ENCODE results near the gene GSTM3. TPM values are rescaled to one million over a fixed set of nuclear protein-coding genes. Genes with fewer than 3 reads are reported as not detected.

GSTM3 gene
- total RNA-seq, 1 experiment from 2014 or later: 2.2 TPM

DNA sequence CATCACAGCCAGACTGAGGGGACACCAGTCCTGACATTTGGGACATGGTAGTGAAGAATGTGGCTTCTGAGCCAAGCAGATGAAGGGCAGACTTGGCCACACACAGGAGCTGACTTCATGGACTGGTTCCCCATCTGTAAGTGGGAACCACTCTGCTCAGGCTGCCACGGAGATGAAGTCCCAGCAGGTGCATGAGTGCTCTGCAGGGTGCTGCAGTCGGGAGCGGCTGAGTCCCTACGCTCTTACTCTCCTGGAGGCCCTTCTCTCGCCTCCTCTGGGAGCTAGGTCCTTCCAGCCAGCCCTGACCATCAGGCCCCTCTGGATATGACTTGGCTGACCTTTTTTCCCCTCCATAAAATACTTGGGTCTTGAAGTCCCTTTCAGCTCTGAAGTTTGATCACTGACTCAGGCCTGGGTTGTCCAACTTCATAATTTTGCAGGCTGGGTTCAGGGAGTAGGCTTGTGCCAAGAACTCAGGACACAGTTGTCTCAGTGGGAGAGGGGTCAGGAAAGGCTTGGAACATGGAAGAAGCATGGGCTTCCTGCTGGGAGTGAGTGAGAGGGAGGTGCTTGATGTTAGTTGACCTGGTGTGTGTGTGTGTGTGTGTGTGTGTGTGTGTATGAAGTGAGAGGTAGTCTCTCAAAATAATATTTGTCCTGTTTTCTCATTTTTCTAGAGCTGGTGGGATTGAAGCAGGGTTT is 43.9 kb upstream of the GSTM3 start:
- Mint-ChIP-seq H3K9me3 (peaks cover 21% of the 10 kb centered on the region), H3K36me3 (peaks cover 11% of the 10 kb centered on the region), H3K27ac (no peak overlapping the region), H3K4me3 (no peak overlapping the region), H3K4me1 (peaks cover 21% of the 10 kb centered on the region), H3K27me3 (ENCODE audit: low read depth) (peaks cover 2% of the 10 kb centered on the region; the same call in 1 of the 2 replicates)
- ATAC-seq (no peak), DNase-seq (ENCODE audit: low spot score) (no peak)
- ChIA-PET CTCF (interaction anchor here (1.0 to 17.4 kb wide), 3 partner anchors 138 to 245 kb away, joined by 3 to 341 read pairs (median 4); partner anchors contain the start of gene AHCYL1), POLR2A (no interaction called here)
- no peak for TF ChIP-seq NFATC4 (CRISPR knock-in tag; IDR thresholded peaks at IDR 0.05)
- no peak for TF ChIP-seq NR3C1 (CRISPR knock-in tag; conservative IDR thresholded peaks at IDR 0.05; ENCODE audit: low read depth)
- TF ChIP-seq NR1H2 (CRISPR knock-in tag; IDR thresholded peaks at IDR 0.05): no peak
- TF ChIP-seq, protein P1, sequence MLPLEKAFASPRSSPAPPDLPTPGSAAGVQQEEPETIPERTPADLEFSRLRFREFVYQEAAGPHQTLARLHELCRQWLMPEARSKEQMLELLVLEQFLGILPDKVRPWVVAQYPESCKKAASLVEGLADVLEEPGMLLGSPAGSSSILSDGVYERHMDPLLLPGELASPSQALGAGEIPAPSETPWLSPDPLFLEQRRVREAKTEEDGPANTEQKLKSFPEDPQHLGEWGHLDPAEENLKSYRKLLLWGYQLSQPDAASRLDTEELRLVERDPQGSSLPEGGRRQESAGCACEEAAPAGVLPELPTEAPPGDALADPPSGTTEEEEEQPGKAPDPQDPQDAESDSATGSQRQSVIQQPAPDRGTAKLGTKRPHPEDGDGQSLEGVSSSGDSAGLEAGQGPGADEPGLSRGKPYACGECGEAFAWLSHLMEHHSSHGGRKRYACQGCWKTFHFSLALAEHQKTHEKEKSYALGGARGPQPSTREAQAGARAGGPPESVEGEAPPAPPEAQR (CRISPR knock-in tag; IDR thresholded peaks at IDR 0.05): no peak
- TF ChIP-seq NR2C2 (CRISPR knock-in tag; IDR thresholded peaks at IDR 0.05): no peak
- TF ChIP-seq, protein P2, sequence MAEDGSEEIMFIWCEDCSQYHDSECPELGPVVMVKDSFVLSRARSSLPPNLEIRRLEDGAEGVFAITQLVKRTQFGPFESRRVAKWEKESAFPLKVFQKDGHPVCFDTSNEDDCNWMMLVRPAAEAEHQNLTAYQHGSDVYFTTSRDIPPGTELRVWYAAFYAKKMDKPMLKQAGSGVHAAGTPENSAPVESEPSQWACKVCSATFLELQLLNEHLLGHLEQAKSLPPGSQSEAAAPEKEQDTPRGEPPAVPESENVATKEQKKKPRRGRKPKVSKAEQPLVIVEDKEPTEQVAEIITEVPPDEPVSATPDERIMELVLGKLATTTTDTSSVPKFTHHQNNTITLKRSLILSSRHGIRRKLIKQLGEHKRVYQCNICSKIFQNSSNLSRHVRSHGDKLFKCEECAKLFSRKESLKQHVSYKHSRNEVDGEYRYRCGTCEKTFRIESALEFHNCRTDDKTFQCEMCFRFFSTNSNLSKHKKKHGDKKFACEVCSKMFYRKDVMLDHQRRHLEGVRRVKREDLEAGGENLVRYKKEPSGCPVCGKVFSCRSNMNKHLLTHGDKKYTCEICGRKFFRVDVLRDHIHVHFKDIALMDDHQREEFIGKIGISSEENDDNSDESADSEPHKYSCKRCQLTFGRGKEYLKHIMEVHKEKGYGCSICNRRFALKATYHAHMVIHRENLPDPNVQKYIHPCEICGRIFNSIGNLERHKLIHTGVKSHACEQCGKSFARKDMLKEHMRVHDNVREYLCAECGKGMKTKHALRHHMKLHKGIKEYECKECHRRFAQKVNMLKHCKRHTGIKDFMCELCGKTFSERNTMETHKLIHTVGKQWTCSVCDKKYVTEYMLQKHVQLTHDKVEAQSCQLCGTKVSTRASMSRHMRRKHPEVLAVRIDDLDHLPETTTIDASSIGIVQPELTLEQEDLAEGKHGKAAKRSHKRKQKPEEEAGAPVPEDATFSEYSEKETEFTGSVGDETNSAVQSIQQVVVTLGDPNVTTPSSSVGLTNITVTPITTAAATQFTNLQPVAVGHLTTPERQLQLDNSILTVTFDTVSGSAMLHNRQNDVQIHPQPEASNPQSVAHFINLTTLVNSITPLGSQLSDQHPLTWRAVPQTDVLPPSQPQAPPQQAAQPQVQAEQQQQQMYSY (CRISPR knock-in tag; IDR thresholded peaks at IDR 0.05): no peak
- TF ChIP-seq, protein P3, sequence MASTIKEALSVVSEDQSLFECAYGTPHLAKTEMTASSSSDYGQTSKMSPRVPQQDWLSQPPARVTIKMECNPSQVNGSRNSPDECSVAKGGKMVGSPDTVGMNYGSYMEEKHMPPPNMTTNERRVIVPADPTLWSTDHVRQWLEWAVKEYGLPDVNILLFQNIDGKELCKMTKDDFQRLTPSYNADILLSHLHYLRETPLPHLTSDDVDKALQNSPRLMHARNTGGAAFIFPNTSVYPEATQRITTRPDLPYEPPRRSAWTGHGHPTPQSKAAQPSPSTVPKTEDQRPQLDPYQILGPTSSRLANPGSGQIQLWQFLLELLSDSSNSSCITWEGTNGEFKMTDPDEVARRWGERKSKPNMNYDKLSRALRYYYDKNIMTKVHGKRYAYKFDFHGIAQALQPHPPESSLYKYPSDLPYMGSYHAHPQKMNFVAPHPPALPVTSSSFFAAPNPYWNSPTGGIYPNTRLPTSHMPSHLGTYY (CRISPR knock-in tag; IDR thresholded peaks at IDR 0.05): no peak
- no peak for TF ChIP-seq ZNF416 (CRISPR knock-in tag; IDR thresholded peaks at IDR 0.05)
- no peak for TF ChIP-seq SMAD4 (CRISPR knock-in tag; IDR thresholded peaks at IDR 0.05)
- TF ChIP-seq, protein P4, sequence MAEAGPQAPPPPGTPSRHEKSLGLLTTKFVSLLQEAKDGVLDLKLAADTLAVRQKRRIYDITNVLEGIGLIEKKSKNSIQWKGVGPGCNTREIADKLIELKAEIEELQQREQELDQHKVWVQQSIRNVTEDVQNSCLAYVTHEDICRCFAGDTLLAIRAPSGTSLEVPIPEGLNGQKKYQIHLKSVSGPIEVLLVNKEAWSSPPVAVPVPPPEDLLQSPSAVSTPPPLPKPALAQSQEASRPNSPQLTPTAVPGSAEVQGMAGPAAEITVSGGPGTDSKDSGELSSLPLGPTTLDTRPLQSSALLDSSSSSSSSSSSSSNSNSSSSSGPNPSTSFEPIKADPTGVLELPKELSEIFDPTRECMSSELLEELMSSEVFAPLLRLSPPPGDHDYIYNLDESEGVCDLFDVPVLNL (CRISPR knock-in tag; IDR thresholded peaks at IDR 0.05; ENCODE audit: borderline replicate concordance, low read depth): no peak
- no peak for TF ChIP-seq ZNF396 (CRISPR knock-in tag; IDR thresholded peaks at IDR 0.05; ENCODE audit: borderline replicate concordance)
- TF ChIP-seq SMAD3 (CRISPR knock-in tag; IDR thresholded peaks at IDR 0.05; ENCODE audit: borderline replicate concordance): no peak
- TF ChIP-seq, protein P5, sequence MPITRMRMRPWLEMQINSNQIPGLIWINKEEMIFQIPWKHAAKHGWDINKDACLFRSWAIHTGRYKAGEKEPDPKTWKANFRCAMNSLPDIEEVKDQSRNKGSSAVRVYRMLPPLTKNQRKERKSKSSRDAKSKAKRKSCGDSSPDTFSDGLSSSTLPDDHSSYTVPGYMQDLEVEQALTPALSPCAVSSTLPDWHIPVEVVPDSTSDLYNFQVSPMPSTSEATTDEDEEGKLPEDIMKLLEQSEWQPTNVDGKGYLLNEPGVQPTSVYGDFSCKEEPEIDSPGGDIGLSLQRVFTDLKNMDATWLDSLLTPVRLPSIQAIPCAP (CRISPR knock-in tag; IDR thresholded peaks at IDR 0.05): no peak
- no peak for TF ChIP-seq CREM (CRISPR knock-in tag; IDR thresholded peaks at IDR 0.05)
- TF ChIP-seq, protein P6, sequence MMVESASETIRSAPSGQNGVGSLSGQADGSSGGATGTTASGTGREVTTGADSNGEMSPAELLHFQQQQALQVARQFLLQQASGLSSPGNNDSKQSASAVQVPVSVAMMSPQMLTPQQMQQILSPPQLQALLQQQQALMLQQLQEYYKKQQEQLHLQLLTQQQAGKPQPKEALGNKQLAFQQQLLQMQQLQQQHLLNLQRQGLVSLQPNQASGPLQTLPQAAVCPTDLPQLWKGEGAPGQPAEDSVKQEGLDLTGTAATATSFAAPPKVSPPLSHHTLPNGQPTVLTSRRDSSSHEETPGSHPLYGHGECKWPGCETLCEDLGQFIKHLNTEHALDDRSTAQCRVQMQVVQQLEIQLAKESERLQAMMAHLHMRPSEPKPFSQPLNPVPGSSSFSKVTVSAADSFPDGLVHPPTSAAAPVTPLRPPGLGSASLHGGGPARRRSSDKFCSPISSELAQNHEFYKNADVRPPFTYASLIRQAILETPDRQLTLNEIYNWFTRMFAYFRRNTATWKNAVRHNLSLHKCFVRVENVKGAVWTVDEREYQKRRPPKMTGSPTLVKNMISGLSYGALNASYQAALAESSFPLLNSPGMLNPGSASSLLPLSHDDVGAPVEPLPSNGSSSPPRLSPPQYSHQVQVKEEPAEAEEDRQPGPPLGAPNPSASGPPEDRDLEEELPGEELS (CRISPR knock-in tag; IDR thresholded peaks at IDR 0.05): no peak
- TF ChIP-seq, protein P7, sequence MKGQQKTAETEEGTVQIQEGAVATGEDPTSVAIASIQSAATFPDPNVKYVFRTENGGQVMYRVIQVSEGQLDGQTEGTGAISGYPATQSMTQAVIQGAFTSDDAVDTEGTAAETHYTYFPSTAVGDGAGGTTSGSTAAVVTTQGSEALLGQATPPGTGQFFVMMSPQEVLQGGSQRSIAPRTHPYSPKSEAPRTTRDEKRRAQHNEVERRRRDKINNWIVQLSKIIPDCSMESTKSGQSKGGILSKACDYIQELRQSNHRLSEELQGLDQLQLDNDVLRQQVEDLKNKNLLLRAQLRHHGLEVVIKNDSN (CRISPR knock-in tag; IDR thresholded peaks at IDR 0.05): no peak
- TF ChIP-seq, protein P8, sequence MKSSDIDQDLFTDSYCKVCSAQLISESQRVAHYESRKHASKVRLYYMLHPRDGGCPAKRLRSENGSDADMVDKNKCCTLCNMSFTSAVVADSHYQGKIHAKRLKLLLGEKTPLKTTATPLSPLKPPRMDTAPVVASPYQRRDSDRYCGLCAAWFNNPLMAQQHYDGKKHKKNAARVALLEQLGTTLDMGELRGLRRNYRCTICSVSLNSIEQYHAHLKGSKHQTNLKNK (CRISPR knock-in tag; IDR thresholded peaks at IDR 0.05): no peak
- TF ChIP-seq OVOL2 (CRISPR knock-in tag; IDR thresholded peaks at IDR 0.05; ENCODE audit: borderline replicate concordance): no peak
- TF ChIP-seq ZNF317 (CRISPR knock-in tag; IDR thresholded peaks at IDR 0.05; ENCODE audit: borderline replicate concordance, low read depth): no peak
